Effector CD8-positive, alpha-beta T cell (primary cell): ENCODE measurements around the gene HRH2.
A peak's percentile ranks its signal among the peaks of the same experiment; 100 is the strongest.

ENCODE experiments used
- DNase-seq: peaks from one replicate; lab custom pipeline; 2025; lab: John Stamatoyannopoulos, UW

The HRH2 gene

DNA sequence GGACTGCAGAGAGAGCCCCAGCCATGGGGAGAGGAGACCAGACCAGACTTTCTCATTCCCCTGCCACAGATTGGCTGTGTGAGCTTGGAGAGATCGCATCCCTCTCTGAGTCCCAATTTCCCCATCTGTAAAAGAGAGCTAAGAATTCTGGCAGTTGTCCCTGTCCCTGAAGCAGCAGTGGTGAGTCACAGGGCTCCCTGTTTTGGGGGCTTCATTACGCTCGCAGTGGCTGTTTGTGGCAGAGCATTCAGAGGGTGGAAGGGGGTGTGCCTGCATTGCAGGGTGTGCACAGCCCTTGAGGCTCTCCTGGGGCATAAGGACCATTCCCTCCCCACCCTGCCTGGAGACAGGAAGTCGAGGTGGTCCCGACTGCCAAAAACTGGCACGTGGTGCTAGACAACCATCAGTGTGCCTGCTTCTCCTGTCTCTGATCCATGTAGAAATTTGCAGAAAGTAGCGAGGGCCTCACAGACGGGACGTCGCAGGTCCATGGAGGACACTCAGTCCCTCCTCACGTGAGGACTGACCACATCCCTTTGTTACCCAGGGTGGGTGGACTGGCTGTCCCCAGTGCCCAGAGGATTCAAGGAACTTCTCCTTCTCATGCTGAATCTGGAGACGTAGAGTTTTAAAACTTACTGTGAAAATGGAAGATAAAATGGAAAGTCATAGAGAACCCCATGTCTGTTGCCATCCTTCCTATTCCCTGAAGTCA, 35.3 kb downstream of the HRH2 start:
- DNase-seq = no peak

DNA sequence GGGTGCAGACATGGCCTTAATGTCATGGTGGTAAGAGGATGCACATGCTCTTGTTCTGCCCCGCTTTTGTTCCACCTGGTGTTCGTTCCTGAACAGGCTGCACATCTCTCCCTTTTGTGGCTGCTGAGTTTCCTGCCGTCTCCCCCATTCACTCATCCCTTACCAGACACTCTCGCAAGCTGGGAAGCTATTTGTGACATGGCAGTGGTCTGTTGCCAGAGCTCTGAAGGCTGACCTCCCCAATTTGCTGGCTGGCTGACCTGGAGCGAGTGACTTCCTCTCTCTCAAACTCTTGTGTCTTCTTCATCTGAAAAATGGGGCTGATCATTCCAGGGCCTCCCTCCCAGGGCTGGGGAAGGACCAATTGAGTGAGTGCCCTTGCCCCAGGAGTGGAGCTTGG, 35.9 kb downstream of the HRH2 start:
- DNase-seq = no peak

DNA sequence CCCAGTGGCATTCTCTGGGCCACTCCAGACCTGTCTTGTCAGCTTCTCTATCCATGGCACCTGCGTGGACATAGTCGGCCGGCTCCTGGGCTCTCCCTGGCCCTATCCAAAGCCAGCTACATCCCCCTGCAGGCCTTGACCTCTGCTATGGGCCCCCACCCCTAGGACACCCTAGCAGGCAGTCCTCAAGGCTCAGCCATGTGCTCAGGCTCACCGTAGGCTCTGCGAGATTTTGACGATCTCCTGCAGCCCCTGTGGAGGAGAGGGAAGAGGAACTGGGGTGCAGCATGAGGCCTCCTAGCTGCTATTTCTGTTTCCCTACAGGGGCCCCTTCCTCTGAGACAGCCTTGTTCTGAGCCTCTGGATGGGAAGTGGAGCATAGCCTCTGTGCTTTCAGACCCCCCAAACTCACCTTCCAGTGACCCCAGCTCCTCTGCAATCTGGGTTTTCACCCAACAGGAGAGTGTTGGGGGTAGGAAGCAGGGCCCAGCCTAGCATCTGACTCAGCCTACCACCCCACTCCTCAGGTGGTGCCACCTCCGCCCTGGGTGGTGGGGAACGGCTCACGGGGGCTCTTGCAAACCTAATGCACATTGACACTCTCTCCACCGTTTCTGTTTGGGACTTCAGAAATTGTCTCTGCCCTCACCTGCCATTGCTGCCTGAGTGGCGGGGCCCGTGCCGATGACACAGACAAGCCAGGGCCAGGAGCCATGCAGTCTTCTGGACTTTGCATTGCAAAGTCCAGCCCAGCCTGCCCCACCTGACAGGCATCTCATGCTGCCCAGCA, 36.7 kb downstream of the HRH2 start:
- DNase-seq = no peak

DNA sequence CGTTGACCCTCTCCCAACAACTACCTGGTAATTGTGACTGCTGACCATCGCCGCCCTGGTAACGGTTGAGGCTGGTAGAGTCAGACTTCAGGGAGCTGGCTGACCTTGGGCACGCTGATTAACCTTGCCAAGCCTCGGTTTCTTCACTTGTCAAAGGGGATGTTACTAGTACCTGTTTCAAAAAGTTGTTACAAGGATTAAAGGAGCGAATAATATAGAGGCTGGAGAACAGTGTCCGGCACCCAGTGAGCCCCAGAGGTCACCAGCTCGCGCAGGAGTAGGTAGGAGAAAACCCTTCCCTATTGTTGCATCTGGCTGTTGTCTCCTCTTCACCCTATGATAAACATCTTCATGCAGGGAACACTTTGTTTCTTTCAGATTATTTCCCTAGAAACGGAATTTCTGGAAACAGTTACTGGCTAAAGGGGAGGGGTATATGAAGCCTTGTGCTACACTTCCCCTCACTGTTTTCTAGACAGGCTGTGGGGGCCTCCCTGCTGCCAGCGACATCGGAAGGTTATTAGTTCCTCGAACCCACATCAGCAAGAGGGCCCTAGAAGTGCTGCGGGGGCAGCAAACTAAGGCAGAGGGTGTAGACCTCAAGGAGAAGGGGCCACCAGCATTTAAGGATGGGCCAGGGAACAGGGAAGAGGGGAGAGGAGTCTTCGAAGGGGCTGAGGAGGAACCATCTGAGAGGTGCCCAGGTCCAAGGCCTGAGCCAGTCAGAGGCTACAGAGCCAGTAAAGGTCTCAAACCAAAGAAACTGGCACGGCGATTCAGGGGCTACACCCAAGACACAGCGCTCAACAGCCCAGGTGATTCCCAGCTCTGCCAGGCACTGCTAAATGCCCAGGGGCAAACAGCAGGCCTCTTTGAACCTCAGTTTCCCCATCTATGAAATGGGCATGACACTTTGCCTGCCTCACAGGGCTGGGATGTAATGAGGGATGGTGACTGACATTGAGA, 37.6 kb downstream of the HRH2 start:
- no peak for DNase-seq

DNA sequence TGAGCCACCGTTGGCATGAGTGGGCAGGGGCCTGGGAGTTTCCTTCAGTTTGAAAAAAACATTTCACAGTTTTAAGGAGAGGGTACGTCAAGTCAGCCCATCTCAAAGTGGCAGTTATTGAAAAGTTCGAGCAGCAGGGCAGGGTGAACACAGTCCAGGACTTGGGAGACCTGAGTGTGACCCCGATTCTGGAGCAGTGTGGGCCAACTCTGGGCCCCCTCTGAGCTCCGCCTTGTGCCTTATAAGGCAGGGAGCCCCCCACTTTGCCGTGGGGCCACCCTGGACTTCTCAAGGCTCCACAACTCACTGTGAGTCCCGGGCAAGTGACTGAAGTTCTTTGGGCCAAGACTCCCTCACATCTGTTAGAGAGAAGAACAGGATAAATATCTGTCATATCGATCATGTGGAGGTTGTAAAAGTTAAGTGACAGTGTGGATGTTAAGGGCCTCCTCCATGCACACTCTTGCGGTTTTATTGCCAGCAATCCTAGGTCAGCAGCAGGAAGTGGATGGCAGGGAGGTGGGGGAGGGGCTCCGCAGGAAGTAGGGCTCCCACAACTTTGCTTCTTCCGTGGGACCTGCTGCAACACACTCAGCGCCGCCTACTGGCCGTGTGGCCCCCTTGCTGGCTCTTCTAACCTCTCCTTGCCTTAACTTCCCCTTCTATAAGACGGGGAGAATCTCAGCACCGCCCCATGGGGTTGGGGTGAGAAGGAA, 38.4 kb downstream of the HRH2 start:
- peak; percentile 30 for DNase-seq

DNA sequence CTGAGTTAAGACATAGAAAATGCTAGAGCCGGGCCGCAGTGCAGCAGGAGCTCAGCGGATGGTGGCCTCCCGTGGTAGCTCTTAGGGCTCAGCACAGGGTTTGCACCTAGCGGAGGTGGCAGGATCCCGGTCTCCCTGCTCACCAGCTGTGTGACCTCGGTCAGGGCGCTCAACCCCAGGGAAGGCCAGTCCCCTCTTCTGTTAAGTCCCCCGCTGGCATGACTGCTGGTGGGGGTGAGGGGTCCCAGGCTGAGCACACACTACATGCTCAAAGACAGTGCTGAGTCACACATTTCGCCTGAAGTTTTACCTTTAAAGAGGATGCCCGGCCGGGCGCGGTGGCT, 39.0 kb downstream of the HRH2 start:
- no peak for DNase-seq

DNA sequence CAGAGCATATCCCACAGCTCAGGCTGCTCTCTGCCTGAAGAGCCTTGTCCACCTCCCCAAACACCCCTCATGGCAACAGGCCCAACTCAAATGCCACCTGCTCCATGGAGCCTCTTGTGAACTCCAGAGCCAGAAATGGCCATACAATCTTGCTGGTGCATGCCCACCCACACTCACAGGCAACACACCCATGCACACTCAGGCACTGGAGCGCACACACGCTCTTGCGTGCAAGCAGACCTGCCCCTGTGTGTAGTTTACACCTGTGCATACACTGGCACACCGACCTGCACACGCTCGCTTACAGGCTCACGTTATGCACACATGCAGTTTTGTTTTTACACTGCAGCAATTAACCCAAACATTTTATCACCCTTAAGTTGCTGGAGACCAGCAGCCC, 40.0 kb downstream of the HRH2 start:
- no peak for DNase-seq

DNA sequence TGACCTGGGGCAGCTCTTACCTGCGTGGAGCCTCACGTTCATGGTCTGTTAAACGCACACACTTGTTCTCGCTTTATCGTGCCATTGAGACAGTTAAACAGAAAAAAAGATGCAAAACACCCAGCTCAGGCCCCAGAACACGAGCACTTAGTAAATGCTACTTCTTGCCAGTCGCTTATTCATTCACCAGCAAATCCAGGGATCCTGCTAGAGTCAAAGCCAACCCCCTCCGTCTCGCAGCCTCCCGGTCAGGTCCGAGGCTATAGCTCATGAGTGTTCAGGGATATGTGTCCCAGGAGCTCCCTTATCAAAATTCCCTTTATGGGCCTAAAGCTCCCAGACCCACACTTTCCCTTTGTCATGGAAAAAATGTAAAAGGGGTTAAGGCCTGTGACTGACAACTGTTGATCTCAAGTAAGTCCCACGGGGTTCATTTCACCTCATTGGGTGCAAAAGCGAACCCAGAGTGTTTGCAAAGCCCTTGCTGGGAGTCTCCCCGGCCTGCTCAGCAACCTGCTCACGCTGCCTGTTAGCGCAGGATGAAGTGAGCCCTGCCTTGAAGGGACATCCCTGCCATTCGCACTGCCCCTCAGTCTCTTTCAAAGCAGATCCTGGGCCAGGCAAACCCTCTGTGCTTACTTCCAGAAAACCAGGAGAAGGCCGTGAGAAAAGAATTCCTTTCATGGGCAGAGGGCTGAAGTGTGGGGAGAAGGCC, 40.7 kb downstream of the HRH2 start:
- DNase-seq = no peak

DNA sequence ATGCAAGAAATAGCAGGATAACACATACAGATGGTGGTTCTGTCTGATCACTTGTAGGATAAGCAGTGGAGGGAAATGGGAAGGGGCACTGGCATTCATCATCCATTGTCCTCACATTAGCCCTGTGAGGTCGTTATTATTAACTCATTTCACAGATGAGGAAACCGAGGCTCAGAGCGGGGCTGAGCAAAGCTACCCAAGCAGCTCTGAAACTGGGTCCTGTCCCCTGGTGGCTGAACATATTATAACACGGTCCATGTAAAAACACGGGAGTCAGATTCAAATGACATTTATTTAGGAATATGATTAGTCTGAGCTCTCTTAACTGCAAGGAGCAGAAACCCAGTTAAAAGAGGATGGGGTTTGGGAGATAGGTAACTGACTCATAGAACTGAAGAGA, 43.1 kb downstream of the HRH2 start:
- no peak for DNase-seq

DNA sequence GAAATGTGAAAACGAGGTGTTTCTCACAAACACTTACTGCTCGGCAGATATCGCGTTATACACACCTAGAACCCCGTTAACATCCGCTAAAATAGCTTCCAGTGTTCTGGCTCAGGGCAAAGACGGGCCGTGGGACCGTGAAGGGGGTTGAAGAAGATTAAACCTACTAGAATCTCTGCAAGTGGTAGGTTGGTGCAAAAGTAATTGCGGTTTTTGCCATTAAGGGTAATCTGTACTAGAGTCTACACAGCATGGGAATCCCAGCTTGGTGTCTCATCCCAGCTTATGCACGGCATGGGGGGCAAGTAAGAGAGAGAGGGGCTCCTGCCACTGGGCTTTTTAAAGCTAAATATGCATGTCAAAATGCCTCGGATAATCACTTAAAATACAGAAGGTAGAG, 43.9 kb downstream of the HRH2 start:
- no peak for DNase-seq

DNA sequence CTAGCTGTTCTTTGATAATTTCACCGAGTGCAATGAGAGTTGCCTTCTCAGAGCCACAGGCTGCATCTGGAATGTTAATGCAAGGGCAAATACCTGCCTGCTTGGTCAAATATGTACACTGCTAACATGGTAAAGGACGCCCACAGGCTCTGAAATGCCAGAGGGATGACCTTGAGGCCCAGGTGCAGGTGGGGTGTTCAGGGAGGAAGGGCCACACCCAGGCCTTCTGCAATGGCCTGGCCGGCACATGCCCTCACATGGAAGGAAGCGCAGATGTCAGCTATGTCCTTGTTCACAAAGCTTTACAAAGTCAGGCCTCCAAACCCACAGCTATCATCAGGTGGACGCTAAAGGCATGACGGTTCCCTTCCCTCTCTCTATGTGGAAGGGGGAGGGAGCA, 48.6 kb downstream of the HRH2 start:
- DNase-seq = no peak

DNA sequence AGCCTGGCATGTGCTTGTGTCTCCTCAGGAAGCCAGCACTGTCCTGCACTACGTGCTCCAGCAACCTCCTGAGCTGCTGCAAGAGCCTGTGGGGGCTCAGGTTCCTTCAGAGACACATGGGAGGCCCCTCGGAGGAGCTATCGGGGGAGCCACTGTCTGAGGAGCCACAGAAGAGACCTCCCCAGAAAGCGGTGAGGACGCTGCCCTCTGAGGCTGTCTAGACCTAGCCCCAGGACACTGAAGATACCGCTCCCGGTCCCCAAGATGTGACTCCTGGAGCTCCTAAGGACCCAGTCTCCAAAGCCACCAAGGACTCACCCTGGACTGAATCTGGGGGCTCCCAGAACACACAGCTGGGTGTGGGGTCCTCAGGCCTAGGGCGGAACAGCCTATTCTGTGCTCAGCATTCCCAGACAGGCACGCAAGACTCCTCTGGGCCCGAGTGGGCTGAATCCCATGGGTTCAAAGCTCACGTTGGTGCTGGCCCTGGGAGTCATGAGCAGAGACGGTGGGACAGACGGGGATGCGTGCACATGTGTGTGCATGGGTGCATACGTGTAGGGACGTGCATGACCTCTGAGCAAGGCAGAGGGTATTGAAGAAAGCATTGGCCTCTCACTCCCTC, 50.0 kb downstream of the HRH2 start:
- no peak for DNase-seq

DNA sequence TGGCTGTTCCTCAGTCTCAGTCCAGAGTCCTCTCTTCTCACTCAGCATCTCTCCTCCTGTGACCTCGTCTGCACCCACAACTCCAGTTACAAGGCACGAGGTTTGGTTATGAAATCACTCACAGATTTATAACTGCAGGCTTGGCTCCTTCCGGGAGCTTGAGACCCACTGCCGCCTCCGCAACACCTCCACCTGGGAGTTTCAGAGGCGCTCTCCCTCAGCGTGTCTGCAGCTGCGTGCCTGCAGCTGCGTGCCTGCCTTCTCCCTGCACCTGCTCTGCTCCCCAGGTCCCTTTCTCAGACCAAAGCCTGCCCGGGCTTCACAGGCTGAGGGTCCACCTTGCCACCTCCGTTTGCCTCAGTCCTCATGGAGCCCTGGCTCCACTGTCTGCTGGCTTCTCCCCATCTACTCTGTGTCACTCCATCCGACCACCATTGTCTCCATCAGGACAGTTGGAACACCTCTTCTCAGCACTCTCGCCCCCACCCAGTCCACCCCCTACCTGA, 51.5 kb downstream of the HRH2 start:
- no peak for DNase-seq

DNA sequence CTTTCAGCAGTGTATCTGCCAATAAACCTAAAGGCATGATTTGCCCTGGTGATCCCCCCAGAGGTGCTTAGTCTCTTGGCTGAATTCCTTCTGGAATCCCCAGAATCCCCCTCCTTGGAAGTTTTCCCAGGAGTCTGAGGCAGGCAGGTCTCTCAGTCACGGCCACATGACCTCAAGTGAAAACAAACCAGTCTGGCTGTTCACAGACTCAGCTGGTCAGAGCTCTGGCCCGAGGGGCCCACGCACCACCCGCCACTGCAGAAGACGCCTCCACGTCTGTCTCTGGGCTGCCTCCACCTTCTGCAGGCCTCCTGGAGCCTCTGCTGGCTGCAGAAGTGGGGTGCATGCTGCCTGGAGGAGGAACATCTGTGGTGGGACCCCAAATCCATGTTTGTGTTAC, 52.5 kb downstream of the HRH2 start:
- DNase-seq = no peak

DNA sequence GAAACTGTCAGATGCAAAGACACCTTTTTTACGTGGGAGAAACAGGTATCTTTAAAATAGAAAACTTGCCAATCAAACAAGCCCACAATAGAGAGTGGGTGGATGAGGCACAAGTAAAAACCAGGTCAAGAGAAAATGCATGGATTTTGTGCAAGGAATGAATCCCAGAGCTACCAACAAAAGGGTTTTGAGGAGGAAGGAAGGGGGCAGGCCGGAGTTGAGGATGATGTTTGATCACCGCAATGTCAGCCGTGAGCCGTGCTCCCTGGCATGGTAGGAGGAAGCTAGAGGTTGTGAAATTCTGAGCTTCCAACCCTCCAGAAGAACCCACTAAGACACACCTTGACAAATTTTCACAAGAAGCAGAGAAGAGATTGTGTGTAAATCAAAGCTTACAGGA, 53.2 kb downstream of the HRH2 start:
- no peak for DNase-seq

DNA sequence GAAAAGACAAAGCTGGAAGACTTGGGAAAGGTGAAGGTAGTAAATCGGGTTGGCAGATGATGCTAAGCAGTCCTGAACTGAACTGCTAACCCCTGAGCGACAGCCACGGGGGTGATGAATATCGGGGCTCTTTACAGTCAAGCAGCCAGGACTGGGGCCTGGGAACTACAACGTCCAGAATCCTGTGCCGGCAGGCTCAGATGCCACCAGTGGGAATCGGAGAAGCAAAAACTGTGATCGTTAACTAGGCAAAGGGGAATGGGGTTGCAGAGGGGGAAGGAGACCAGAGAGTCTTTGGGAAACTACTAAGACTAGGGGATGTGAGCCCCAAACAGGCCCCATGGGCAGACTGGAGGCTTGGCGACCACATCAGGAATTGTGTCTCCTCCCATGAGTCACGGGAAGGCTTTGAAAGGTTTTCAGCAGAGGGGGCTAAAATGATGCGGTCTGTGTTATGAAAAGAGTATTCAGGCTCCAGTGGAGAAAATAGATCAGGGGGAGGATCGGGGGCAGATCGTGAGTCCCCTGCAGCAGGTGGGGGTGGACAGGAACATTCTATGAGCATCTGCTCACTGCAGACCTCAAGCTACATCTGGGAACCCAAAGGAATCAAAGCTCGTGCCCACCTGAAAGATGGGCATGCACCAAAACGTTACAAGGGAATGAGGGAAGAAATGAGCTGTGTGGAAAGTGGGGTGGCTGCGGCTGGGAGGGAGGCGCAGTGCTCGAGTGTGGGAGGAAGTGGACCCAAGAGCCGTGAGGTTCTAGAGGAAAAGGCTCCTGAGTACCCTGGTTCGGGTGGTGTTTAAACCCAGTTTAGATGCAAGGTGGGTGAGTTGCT, 53.8 kb downstream of the HRH2 start:
- no peak for DNase-seq

DNA sequence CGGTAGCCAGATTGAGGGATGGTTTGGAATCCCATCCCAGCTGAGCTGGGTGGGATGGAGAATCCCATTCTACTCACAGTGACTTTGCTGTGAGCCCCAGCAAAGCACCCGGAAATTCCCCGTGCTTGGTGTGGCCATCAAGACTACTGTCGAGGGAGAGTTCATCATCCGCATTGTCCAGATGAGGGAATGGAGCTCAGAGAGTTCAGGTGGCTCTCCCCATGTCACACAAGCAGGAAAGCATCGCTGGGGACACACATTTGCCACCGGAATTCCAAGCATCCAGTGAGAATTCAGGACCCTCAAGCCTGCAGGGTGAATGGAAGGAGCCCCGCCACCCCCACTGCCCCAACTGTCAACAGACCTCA, 54.4 kb downstream of the HRH2 start:
- no peak for DNase-seq

DNA sequence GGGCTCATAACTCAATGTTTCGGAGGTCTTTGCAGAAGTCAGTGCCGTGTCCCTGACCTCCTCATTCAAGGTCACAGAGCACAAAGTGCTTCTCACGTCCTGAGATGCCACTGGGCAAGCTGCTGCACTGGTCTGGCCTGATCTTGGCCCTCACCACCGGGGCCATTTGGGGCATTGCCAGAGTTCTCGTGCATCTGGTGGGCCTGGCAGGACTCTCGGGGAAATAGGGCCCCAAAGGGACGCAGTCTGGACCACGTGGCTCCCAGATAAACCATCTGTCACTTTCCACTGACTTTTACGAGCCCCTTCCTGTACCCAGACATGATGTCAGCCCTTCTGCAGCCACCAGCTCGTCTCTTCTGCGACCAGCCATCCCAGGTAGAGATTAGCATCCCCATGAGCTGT, 54.8 kb downstream of the HRH2 start:
- no peak for DNase-seq

DNA sequence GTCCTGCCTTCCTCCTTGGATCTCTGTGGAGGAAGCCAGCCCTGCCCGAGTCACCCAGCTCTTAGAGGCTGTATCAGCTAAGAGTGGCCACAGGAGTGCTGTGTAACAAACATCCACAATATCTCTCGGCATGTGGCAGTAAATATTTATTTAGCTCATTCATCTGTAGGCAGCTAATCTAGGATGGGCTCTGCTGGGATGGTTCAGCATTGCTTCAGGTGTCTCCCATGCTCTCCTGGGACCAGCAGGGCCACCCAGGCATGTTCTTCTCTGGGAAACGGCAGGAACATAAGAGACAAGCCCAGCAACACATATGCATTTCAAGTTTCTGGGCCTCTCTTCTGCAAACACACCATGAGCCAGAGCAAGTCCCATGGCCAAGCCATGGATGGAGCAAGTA, 56.1 kb downstream of the HRH2 start:
- DNase-seq = no peak
